Ishikawa (cell line): Measurements from ENCODE around the gene PKP1.

Source experiments
- CEBPB ChIP-seq: IDR thresholded peaks from 2 replicates; pipeline ENCODE4 v1.6.1; 2012
- CREB1 ChIP-seq: IDR thresholded peaks from 2 replicates; pipeline ENCODE4 v1.6.1; 2012; ENCODE audit warnings: low read depth
- EGR1 ChIP-seq: IDR thresholded peaks from 2 replicates; pipeline ENCODE4 v1.6.1; 2012
- EP300 ChIP-seq: IDR thresholded peaks from 2 replicates; pipeline ENCODE4 v1.6.1; 2012; ENCODE audit warnings: borderline replicate concordance
- FOXM1 ChIP-seq: IDR thresholded peaks from 2 replicates; pipeline ENCODE4 v1.6.1; 2012; ENCODE audit warnings: low read depth, borderline replicate concordance
- NFIC ChIP-seq: IDR thresholded peaks from 2 replicates; pipeline ENCODE4 v1.6.1; 2012
- RAD21 ChIP-seq: IDR thresholded peaks from 2 replicates; pipeline ENCODE4 v1.6.1; 2012; ENCODE audit warnings: low read depth
- REST ChIP-seq: IDR thresholded peaks from 2 replicates; pipeline ENCODE4 v1.6.1; 2012; ENCODE audit warnings: low read depth, mild to moderate bottlenecking
- TAF1 ChIP-seq: IDR thresholded peaks from 2 replicates; pipeline ENCODE4 v1.6.1; 2012; ENCODE audit warnings: low read depth, mild to moderate bottlenecking
- TCF12 ChIP-seq: IDR thresholded peaks from 2 replicates; pipeline ENCODE4 v1.6.1; 2012; ENCODE audit warnings: low read depth
- TEAD4 ChIP-seq: IDR thresholded peaks from 2 replicates; pipeline ENCODE4 v1.6.1; 2012
- USF1 ChIP-seq: IDR thresholded peaks from 2 replicates; pipeline ENCODE4 v1.6.1; 2012
- YY1 ChIP-seq: IDR thresholded peaks from 2 replicates; pipeline ENCODE4 v1.6.1; 2012; ENCODE audit warnings: low read depth
- TF ChIP-seq, protein P1 (sequence below): IDR thresholded peaks from 2 replicates; pipeline ENCODE4 v1.6.1; 2012

DNA sequence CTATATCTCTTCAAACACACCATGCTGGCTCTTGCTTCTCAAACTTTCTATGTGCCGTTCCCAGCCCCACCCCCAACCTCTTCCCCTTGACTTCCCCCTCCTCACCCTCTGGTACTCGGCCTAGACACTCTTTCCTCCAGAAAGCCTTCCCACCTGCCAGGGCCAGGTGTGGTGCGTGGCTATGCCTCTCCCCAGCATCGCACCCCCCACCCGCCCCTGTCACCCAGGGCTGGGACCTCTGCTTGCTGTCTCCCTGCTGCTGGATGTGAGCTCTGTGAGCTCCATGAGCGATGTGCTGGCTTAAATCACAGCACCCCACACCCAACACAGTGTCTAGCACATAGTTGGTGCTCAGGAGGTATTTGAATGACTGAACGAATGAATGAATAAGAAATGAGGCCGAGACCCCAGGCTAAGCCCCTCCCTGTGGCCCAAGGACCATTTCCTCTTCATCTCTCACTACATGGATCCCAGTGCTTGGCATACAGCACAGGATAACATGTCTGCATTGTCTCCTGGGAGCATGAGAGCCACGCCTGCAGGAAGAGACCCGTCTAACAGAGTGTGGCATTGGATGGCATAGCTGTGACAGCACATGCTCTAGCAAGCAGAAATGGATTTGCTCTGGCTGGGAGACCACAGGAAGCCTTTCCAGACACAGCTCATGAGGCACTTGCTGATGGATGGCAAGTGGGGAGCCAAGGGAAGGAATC is 74.5 kb downstream of the PKP1 start:
- no peak for TF ChIP-seq YY1
- TF ChIP-seq EGR1 = no peak
- TF ChIP-seq EP300 = no peak
- no peak for TF ChIP-seq TAF1
- TF ChIP-seq RAD21 = no peak
- no peak for TF ChIP-seq CEBPB
- no peak for TF ChIP-seq TEAD4
- TF ChIP-seq TCF12 = no peak
- TF ChIP-seq CREB1 = no peak
- no peak for TF ChIP-seq REST
- TF ChIP-seq NFIC = no peak
- TF ChIP-seq, protein P1, sequence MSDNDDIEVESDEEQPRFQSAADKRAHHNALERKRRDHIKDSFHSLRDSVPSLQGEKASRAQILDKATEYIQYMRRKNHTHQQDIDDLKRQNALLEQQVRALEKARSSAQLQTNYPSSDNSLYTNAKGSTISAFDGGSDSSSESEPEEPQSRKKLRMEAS = no peak
- no peak for TF ChIP-seq USF1
- no peak for TF ChIP-seq FOXM1
